ENCODE measurements around the gene AMIGO3.

The AMIGO3 gene

DNA sequence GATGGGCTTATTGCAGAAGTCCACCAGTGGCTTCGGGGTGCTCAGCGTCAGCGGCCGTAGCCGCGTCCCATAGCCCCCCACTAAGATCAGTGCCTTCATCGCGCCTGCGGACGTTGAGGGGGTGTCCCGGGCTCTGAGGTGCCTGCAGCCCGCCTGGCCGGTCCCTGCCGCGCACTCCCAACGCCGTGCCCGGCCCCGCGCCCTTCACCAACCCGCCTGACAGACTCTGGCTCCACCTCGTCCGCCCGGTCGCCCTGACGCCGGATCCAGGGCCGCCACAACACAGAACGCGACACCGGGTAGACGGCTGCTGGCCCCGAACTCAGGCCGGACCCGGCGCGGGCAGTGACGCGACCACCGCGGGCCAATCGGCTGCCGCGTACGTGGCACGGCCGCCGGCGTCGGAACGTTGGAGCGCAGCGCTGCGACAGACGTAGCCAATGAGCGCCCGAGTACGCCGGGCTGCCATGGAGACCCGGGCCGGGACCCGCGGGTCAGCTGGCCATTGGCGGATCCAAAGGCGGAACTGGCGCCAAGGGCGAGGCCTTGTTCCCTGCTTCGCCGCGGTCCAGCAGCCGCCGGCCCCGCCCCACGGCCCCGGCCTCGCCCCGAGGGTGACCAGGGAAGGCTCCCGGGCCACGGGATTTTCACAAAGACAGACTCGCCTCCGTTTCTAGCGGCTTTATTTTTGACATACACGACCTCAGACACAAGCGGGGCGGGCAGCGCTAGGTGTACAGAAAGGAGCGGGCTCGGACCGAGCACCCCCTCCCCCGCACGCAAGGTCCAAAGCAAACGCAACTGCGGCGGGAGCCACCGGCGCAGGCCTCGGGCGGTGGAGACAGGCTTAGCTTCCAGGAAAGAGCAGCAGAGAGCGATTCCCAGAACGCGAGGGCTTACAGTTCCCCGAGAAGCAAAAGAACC, 4.4 kb upstream of the AMIGO3 start, which contains the start of gene GMPPB:
TSS of gene GMPPB (minus strand) at position 324 of the 924 bp plus-strand sequence. CDS start at position 99, 225 bp downstream.
- DNase-seq, result peak; percentile 93

DNA sequence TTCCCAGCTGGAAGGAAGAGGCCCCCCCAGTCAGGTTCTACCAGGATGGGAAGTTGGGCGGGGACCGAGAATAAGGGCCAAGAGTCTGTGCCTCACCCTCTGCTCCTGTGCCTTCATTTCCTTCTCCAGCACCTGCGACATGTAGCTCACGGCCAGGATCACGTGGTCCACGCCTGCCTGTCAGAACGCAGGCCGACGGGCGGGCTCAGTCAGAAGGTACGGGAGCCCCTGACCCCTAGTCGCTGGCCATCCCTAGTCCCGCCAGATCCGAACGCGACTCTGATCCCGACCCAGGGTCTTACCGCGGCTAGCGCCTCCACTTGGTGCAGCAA, 3.8 kb upstream of the AMIGO3 start:
- no peak for DNase-seq

DNA sequence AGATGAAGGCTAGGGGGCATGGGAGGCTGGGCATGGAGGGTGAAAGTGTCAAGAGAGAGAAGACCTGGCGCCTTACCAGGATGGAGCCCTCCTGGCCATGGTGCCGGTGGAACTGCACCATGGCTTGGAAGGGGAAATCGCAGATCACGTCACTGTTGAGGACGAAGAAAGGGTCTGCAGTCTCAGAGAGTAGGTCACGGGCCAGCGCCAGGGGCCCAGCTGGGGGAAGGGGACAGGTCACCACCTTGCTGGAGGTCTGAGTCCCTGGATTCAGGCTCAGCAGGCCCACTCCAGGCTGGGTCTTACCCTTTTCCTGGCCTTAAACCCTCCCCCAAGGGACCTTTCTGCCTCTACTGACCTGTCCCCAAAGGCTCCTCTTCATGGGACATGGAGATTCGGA, 3.4 kb upstream of the AMIGO3 start:
- DNase-seq, result no peak

DNA sequence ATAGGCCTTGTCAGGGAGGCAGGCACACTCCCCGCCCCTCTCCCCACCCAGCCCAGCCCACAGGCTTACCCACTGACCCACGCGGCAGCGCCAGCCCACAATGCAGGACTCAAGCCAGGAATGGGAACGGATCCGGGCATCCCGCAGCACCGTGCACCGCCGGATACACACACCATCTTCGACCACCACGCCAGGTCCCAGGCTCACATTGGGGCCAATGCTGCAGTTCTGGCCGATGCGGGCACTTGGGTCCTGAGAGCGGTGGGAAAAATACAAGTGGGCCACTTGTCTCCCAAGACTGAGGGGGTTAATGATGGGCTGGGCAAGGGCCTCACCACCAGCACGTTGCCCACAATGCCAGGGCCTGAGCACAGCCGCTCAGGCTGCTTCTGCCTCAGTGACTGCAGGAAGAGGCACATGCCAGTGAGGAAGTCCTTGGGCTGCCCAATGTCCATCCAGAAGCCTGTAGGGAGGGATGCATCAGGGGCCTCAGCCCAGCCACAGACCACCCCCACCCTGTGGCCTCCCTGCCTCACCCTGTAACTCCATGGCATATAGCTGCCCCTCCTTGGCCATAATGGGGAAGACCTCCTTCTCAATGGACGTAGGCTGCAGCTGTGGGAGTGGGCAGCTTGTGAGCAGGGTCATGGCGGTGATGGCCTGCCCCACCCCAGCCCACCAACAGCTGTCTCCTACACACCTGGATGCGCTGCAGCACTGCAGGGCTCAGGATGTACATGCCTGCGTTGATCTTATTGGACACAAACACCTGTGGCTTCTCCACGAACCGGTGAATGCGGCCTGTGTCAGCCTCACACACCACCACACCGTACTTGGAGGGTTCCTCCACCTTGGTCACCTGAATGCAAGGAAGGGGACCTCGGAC, 2.7 kb upstream of the AMIGO3 start:
- DNase-seq, result no peak

DNA sequence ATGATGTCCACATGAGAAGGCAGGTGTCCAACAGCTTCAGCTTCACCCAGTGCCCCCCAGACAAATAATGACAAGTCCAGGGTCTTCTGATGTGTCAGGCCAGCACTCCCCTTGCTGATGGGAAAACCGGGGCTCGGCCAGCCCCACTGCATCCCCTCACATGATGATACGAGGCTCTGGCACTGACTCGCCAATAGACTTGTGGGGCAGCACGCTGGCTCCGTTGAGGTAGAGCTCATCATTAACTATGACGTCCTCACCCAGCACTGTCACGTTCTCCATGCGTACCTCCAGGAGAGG, 2.1 kb upstream of the AMIGO3 start:
- DNase-seq, result no peak

DNA sequence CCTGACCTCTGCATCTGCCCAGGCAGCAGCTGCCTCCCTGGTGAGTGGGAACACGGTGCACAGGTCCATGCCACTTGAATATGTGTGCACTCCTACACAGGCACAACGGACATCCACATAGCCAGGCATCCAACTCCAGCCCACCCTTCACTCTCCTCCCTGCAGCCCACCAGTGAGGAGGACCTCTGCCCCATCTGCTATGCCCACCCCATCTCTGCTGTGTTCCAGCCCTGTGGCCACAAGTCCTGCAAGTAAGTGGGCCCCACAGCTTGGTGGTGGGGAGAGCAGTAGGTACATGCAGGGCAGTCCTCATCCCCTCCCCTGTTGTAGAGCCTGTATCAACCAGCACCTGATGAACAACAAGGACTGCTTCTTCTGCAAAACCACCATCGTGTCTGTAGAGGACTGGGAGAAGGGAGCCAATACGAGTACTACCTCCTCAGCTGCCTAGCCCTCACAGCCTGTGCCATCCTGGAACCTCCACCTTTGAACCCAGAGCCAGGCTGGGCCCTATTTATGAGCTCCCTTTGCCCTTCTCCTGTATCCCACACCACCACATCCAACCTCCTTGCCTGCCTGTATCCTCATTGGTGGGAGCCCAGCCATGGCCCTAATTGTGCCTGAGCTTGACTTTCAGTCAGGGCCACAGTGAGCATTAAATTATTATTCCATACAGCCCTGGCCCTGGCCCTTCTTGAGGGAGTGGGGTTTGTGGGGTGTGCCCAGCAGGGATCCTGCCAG, 1.5 kb upstream of the AMIGO3 start:
- DNase-seq, result no peak

DNA sequence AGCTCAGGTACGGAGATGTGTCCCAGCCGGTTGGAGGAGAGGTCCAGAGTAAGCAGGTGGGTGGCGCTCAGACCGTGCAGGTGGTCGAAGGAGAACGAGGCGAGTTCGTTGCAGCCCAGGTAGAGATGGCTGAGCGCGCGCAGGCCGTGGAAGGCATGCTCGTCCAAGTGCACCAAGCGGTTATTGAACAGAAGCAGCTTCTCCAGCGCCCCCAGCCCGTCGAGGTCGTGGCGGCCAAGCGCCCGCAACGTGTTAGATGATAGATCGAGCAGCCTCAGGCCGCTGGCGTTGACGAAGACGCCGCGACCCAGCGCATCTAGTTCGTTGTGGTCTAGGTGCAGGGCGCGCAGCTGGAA, 648 bp downstream of the AMIGO3 start:
- no peak for DNase-seq

DNA sequence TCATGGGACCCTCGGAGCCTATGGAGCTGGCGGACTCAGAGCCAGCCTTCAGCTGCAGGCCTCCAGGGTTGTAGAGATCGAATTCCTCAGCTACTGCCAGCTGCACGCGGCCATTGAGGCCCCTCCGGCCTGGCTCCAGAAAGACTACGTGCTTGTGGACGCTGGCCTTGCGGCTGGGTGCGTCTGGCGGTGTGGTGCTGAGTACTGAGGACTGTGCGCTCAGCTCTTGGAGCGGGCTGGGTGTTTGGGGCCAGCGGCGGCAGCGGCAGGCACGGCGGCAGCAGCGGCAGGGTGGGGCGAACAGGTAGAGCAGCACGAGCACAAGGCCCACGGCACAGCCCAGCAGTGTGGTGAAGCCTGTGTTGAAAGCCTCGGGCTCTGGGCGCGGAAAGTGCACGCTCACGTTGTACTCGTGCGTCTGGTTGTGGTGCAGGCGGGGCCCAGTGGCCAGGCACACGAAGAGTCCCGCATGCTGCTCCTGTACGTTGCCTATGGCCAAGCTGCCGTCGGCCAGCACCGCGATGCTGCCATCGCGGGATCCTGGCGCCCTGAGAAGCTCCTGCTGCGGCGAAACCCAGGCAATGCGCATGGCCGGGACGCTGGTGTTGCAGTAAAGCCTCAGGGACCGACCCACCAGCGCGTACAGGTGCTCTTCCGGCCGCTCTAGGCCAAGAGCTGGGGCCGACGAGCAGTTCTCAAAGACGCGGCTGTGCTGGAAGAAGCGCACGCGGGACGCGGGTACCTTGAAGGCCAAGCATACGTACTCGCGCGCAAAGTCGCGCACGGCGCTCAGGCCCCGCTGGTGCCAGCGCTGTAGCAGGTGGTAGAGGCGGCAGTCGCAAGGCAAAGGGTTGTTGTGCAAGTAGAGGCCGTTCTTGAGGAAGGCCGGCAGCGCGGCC, 1.3 kb downstream of the AMIGO3 start:
- no peak for DNase-seq

DNA sequence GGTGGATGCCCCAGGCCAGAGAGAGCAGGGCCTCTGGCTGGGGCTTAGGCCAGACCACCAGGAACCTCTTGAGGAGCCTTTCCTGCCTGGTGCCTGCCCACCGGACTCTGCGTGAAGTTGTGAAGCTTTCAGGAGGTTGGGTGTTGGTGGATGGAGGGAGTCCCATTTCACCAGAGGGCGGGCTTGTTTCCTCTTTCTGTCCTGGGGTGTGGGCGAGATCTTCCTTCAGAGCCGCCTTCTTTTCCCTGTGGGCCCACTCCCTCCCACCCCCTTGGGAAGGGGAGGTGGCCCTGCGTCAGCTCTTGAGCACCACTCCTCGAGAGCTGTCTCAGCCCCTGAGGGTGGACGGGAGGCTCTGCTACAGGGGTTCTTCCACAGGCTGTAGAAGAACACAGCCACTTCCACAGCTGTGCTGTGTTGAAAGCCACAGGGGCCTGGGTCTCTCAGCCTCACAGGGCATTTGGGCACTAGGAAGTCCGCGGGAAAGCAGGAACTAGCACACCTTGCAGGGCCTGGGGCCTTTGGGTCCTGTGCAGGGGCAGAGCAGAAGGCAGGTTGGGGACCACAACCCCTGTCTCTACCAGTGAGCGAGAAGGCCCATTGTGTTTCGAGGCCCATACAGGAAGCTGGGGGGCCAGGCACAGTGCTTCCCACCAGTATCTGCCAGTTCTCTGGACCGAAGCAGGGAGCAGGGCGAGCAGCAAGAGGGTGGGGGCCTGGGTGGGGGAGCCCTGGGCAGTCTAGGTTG, 2.1 kb downstream of the AMIGO3 start:
- no peak for DNase-seq

DNA sequence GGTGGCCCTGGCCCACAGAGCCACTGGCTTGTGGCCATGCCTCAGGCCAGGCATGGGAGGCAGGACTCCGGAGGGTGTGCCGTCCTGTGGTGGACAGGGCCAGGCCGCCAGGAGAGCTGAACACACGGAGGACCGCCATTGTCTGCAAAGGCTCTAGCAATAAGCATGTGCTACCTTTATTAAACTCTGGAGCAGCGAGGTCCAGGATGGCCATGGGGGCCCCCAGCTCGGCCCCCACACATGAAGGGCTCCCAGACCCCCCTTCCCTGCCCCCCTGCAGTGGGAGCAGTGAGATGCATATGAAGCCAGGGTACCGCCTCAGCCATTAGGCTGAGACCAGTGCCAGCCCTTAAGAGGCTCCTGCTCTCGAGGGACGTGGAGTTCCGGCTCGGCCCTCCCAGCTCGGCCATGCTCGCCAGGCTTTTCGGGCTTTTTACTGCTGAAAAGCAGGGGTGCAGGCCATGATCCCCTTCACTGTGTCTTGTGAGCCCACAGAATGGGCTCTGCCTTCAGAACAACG, 2.7 kb downstream of the AMIGO3 start:
- no peak for DNase-seq

DNA sequence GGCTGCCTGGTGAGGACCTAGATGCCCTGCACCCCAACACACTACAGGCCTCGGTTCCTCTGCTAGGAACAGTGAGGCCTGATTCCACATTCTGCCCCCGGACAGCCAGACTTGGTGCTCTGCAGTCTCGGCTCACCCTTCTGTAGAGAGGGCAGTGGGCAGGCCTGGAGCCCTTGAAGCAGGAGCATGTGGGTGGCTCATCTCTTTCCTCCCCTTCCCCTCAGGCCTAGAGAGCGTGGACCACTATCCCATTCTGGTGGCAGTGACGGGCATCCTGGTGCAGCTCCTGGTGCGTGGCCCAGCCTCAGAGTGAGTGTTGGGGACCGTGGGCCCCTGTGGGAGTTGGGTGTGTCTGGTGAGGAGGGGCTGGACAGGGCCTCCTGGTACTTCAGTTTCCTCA, 3.3 kb downstream of the AMIGO3 start:
- DNase-seq, result no peak

DNA sequence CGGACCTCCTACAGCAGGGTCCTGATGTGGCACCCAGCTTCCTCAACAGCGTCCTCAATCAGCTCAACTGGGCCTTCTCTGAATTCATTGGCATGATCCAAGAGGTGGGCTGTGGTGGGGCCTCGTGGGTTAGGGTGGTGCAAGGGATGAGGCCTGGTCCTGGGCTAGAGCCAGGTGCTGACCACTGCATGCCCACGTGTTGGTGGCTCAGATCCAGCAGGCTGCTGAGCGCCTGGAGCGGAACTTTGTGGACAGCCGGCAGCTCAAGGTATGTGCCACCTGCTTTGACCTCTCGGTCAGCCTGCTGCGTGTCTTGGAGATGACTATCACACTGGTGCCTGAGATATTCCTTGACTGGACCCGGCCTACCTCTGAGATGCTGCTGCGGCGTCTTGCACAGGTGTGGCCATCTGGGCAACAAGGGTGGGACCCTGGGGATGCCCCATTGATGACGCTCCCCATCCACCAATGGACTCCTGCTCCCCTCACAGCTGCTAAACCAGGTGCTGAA, 3.8 kb downstream of the AMIGO3 start:
- no peak for DNase-seq

DNA sequence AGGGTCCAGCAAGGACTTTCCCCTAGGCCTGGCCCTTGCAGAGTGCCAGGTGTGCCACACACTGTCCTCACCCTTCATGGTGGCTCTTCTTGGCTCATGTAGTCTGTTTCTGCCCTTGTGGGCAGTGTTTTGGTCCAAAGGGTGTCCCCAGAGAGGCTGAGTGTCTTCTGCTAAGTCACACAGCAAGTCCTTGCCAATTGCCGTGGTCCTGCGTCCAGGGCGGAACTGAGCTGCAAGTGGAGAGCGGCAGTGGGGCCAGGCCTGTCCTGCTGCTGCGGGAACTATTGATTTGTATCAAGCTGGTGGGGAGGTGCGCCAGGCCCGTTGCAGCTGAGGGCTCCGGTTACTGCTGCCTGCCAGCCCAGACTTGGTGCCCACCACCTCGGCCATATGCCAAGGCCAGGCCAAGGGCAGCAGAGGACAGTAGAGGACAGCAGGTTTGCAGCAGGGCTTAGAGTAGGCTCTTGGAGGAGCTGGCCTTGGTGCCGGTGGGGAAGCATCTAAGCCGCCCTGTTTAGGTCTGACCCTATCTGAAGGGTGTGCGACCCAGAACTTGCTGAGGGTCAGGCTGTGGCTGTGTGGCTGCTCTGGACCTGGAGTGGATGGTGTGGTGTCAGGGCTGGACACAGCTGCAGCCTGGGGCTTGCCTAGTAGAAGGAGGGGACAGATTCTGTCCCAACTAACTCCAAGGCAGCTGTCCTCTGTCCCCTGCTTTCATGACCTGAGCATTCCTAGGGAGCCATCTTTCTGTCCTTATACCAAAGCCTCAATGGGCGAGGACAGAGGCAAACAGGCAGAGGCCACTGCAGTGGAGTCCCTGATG, 4.5 kb downstream of the AMIGO3 start:
- DNase-seq, result no peak

DNA sequence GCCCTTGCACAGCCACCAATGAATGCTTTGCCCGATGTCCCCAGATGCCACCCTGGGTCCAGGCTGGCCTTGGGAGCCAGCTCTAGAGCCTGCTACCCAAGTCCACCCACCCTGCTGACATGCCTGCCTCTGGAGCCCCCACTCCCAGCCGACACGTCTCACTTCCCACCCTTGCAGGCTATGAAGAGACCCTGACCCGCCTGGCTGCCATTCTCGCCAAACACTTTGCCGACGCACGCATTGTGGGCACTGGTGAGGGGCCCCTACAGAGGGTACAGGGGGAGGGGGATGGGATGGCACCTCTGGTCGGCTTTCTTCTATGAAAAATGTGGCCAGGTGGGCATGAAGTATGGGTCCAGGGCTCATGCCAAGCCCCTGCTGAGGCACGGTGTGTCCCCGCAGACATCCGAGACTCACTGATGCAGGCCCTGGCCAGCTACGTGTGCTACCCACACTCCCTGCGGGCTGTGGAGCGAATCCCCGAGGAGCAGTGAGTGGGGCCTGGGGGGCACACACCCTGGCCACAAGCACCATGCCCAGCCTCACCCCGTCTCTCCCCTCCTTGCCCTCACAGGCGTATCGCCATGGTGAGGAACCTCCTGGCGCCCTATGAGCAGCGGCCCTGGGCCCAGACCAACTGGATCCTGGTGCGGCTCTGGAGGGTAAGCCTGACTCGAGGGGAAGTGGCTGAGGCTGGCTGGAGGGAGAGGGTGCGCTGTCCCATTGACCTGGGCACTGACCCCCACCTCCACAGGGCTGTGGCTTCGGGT, 6.0 kb downstream of the AMIGO3 start:
- DNase-seq, result no peak

DNA sequence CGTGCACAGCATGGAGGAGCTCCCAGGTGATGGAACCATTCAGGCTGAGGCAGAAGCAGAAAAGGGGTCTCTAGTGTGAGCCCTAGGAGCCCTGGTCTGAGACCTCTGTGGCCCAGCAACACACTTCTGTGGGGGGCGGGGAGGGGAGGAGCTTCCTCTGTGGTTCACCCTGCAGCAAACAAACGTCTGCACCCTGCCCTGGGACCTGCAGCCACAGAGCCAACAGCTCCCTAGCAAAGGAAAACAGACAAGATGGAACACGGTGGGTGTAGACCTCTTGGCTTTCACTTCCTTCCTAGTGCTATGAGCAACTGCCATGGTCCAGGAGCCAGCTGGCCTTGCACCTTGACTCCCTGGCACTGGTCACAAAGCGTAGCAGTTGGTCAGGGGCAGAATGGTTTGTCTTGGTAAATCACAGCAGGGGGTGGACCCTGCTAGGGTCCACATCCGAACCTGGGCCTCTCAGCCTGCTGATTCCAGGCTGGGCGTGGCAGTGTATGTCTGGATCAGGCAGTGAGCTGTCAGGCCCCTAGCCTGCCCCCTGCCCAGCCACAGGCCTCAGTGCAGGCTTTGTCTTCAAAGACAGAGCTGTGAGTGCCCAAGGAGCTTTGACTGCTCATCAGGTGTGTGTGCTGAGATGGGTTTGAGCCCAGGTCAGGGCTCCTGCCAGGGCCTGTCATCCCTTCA, 6.7 kb downstream of the AMIGO3 start:
- DNase-seq, result no peak

DNA sequence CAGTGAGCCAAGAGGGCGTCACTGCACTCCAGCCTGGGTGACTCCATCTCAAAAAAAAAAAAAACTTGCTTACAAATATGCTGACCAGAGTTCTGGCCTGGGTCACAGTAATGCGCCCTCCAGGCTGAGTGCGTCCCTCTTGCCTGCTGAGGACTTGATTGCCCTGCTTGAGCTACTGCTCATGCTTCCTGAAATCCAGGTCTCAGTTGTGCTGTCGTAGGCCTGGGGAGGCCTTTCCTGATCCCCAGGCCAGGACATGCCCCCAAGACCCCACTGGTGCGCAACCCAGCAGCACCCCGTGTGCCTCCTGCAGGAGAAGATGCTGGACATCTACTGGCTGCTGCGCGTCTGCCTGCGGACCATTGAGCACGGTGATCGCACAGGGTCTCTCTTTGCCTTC, 7.3 kb downstream of the AMIGO3 start:
- no peak for DNase-seq

DNA sequence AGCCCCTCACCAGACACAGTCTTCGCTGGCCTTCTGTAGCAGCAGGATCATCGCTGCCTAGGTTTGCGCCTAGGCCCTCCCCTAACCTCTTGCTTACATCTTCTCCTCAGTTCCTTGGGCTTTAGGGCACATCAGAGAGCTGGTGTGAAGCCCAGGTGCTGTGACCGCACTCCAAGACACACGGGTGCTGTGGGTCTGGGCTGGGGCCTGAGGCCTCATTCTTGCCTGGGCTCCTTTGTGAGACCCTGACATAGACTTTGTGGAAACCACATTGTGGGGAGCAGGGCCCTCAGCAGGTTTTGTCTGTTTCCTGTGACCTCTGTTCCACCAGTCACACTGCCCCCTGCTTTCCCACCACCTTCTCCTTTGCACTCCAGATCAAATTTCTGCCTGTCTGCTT, 8.0 kb downstream of the AMIGO3 start:
- no peak for DNase-seq

DNA sequence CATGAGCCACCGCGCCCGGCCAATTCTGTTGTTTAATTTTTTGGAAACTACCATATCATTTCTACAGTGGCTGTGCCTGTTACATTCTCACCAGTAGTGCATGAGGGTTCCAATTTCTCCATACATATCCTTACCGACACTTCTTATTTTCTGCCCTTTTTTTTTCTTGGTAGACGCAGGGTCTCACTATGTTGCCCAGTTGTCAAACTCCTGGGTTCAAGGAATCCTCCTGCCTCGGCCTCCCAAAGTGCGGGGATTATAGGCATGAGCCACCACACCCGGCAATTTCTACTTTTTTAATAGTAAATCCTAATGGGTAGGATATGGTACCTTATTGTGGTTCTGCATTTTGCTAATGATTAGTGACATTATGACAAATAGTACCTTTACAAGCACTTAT, 9.6 kb downstream of the AMIGO3 start:
- no peak for DNase-seq

DNA sequence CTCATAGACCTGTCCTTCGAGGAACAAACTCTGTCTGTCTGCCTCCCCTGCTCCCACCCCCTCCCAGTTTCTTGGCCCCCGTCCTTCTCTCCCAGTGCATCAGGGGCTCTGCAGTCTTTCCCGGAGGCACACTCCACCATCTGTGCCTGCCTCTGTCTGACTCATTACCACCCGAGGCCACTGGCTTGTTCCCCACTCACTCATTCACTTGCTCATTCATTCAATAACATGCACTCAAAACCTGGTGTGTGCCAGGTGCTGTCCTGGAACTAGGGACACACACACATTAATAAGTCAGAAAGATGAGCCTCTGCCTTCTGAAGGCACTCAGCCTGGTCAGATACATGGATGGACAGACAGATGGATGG, 12.4 kb downstream of the AMIGO3 start:
- no peak for DNase-seq

Data from NCI-H1048 (cell line).